HG03565 (cell line): ENCODE measurements around the gene NSD2.

ENCODE experiments used
- ATAC-seq: cut with Tn5 transposase; IDR thresholded peaks from one replicate; pipeline ENCODE4 v1.9.1; 2021; ENCODE audit warnings: mild to moderate bottlenecking, moderate library complexity; ENCODE audit not compliant: unreplicated experiment

Gene NSD2

DNA sequence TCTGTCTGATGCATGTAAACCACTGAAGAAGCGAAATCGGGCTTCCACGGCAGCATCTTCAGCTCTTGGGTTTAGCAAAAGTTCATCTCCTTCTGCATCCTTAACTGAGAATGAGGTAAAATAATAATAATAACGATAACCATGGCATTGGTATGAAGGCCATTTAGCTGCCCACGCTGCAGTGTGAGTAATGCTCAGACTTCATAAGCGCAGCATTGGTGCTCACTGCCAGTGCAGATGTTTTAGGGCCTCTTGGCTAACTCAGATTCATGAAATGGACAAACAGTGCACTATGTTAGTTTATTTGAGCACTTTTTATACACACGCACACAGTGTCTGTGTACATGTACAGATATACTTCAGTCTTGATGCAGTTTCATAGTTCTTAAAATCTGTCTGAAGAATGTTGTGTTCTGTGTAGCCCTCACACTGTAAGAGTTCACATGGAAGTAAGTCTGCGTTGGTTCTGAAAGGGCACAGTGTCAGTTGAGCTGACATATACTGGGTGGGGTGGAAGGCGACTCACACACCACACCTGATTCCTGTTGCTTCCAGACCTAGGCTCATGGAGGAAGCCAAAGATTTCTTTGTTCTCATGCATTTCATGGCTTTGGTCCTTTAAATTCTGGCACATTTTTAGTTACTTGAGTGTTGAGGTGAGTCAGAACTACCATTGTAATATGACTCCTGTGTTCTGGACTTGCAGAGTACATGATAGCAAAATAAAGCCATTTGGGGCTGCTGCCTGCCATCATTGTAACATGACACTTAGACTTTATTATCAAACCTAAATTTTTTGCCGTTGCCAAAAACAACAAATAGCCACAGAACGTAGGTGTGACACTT, 68.7 kb downstream of the NSD2 start:
- ATAC-seq: no peak

DNA sequence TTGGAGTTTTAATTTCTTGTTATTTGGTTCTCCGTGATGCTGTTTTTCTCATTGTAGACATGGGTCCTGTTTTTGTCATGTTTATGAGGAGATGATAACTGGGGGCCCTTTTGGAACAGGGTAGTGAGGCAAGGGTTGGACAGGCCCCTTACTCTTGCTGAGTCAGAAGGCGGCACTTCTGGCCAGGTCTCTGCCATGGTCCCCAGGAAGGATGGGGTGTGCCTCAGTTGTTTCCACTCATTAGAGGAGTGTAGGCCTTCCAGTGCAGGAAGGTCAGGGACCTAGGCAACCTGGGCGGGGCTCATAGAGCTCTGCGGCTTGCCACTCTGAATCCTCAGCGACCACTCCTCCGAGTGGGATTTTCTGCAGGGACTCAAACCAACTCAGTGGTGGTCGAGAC, 69.4 kb downstream of the NSD2 start:
- ATAC-seq: no peak

DNA sequence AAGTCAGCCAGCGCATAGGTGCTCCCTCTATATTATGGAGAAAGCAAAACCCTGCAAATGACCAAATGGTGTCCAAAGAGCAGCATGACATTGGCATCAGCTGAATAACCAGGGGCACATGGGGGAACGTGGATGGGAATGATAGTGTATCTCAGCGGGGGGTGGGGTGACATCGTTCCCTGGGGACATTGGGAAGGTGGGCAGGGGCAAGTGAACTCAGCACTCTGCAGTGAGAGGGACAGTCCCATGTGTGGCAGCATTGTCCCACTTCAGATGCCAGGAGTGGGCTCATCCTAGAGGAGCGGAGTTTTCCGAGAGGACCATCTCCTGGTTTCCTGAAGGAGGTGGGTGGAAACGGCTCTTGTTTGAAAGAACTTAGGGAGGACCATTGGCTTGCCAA, 72.7 kb downstream of the NSD2 start:
- no peak for ATAC-seq

GRCh38 chr4:1945124-1945895, 74.1 kb downstream of the NSD2 start:
- ATAC-seq: no peak

DNA sequence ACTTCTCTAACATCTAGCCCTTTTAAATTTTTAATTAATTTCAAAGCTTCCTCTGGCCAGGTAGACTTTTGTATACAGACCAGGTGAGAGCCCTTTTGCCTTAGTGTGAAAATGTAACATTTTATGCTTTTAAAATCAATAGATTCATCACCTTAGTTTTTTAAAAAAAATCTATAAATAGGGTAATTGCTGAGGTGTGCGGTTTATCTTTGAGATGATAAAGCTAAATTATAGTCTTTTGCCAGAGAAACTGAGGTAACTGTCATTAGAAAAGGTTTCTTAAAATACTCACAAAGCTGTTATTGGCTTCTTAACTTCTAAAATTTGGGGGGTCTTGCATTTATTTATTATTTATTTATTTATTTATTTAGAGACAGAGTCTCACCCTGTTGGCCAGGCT, 74.7 kb downstream of the NSD2 start:
- no peak for ATAC-seq

- no peak for ATAC-seq
These were observed 77.0 kb downstream of the NSD2 start for GRCh38 chr4:1948232-1948631.

- ATAC-seq: no peak
These were observed 77.8 kb downstream of the NSD2 start for GRCh38 chr4:1948892-1949436.

DNA sequence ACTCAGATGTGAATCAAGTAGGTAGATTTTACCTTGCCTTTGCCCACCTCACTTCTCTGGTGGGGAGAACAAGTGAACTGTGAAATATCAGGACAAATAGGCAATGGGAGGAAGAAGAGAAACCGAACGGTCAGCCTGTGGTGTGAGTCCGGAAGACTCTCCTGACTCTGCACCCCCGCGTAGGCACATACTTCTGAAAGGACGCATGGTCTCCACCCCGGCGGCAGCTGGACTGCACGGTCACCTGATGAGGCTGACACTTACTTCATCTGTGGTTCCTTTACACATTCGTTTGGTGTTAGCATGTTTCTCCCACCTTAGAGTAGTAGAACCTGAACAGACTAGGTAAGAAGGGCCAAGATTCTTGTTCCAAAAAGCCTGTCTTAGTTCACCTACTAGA, 79.2 kb downstream of the NSD2 start:
- ATAC-seq: no peak

DNA sequence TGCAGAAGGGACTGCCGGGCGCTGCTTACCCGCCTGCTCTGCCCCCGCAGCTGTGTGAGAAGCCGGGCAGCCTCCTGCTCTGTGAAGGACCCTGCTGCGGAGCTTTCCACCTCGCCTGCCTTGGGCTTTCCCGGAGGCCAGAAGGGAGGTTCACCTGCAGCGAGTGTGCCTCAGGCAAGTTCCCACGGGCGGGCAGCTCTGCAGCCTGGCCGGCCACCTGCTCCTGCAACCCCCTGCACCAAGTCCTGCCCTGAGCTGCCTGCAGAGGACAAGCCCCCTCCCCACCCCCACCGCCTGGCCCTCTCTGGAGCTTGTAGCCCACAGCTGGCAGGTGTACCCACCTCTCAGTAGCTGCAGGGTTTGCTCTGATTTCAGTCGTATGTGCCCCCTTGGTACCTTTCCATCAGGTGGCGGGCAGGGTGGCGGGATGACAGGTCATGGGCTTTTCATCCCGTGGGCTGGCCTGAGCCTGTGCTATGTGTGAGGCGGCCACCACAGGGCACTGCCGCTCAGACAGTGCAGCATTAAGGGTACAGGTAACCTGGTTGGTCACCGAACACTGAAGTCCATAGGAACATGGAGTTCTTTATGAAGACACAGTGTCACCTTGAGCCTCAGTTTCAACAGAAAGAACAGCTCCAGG, 81.0 kb downstream of the NSD2 start:
- ATAC-seq: no peak

DNA sequence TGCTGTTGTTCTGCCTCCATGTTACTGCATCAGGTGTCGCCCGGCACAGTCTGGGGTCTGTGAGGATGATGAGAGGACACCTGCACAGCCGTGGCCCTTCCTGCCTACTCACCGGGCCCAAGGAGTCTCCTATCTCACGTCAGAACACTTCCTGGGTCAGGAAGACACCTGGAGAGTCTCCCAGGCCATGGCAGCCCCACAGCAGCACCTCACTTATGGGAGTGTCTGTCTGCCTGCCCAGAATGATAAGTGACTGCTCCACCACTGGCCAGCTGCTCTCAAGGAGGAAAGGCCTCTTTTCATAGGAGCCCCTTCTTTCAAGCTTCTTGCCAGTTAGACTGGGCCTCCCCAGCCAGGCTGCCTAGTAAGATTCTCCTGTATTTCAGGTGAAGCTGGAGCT, 81.5 kb downstream of the NSD2 start:
- ATAC-seq: no peak

DNA sequence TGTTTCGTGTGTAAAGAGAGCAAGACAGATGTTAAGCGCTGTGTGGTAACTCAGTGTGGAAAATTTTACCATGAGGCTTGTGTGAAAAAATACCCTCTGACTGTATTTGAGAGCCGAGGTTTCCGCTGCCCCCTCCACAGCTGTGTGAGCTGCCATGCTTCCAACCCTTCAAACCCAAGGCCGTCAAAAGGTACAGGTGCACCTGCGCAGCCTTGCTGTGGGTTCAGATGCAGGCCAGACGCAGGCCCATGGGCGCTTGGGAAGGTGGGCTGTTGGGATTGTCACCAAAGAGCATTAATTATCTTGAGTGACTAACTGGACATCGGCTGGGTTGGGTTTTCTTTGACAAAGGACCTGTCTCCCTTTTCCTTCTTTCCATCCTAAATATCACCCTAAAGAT, 82.1 kb downstream of the NSD2 start:
- ATAC-seq: no peak

- ATAC-seq: no peak
These were observed 85.4 kb downstream of the NSD2 start for GRCh38 chr4:1956631-1957030.

- no peak for ATAC-seq
These were observed 87.3 kb downstream of the NSD2 start for GRCh38 chr4:1958276-1959103.

DNA sequence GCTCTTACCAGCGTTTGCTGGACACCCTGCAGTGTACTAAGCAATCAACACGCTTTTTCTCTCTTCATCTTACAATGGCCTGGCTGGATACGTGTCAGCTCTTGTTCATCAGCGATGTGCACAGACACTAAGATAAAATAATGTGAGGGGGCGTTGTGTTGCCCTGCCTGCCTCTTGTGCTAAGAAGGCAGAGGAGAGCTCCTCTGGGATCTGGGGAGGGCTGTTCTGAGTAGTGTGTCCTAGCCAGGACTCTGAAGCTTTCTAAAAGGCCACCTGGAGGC, 87.9 kb downstream of the NSD2 start:
- no peak for ATAC-seq

DNA sequence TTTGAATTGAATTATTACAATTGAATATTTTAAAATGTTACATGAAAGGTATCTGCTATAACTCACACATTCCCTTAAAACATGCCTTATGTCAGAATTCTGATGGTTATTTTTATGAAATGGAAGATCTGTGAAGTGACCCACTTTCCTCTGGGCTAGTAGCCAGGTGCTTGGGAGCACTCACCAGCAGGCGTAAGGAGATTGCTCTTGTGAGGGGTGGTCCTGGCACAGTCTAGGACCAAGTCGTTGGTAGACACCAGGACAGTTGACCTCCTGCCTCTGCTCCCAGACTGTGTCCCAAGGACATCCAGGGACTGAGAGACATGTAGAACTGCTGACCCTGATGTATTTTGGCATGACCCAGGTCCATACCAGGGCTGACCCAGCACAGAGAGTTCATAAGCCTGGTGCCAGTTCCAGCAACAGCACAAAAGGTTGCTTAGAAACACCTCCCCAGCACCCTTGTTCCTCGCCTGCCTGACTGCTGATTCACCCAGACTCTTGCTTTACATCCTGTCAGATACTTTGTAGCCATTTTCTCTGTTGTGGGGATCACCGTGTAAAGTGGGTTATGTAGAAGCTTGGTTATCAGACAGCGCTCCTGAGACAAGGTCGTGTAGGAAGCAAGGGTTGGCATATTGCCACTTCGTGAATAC, 89.1 kb downstream of the NSD2 start:
- ATAC-seq: no peak

GRCh38 chr4:1961038-1961437, 89.8 kb downstream of the NSD2 start:
- ATAC-seq: no peak

GRCh38 chr4:1961563-1961962, 90.4 kb downstream of the NSD2 start:
- ATAC-seq: no peak

- ATAC-seq: no peak
These were observed 91.8 kb downstream of the NSD2 start for GRCh38 chr4:1962980-1963379.

- ATAC-seq: no peak
These were observed 93.2 kb downstream of the NSD2 start for GRCh38 chr4:1964443-1964842.

DNA sequence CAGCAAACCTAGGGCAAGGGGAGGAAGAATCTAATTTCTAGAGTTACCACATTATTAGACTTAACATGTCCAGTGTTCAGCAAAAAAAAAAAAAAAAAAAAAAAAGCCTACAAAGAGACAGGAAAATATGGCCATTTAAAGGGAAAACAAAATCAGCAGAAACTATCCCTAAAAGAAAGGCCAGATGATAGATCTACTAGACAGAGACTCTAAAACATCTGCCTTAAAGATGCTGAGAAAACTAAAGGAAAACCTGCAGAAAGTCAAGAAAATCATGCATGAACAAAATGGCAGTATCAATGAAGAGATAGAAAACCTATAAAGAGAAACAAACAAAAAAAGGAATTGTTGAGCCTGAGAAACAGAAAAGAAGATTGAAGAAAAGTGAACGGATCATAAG, 93.8 kb downstream of the NSD2 start:
- no peak for ATAC-seq
